Measurements from ENCODE around the gene GGTA1. TPM values are rescaled to one million over a fixed set of nuclear protein-coding genes. Genes with fewer than 3 reads are reported as not detected.

The GGTA1 gene
- total and polyA plus RNA-seq, 2 of the 8 experiments (the other 6 are each of a cell fraction or from before 2014, with no cell fraction given): not detected

GRCh38 chr9:121542025-121542424 lies 42.4 kb upstream of the GGTA1 start:
- CTCF ChIA-PET (ENCODE audit: partially characterized antibody): interaction anchor here (1.0 to 4.4 kb wide), 12 partner anchors 8 to 448 kb away, joined by 3 to 23 read pairs (median 4); no protein-coding TSS in a partner anchor

More at GRCh38 chr9:121542025-121542424, 42.4 kb upstream of the GGTA1 start:
- Histone ChIP-seq H3K23me2 (ENCODE audit: low read depth, low read length) (no peaks in the 10 kb centered on the region), H4K91ac (replicated peaks; ENCODE audit: insufficient read length, low read length) (no peak overlapping the region), H3K9me3 (ENCODE audit: insufficient read depth in 2 of 2, low read depth in 1 of 2, low read length in 1 of 2) (no peaks in the 10 kb centered on the region), H2AK5ac (ENCODE audit: low read depth, low read length) (no peak overlapping the region), H2BK120ac (replicated peaks; ENCODE audit: low read depth, low read length) (no peak overlapping the region), H2BK20ac (ENCODE audit: low read length) (no peak overlapping the region), H3K27me3 (replicated peaks in 1 of 4; ENCODE audit: control insufficient read depth in 3 of 4, extremely low read depth in 1 of 4, insufficient read depth in 3 of 4, low read length in 3 of 4) (peaks cover 0 to 6% (median 4%) of the 10 kb centered on the region in 4 experiments; a peak in 3 of 7 replicates), H3K56ac (replicated peaks; ENCODE audit: insufficient read length, low read depth, low read length) (no peak overlapping the region), H3K18ac (ENCODE audit: extremely low read depth, low read length) (no peak overlapping the region), H2BK5ac (ENCODE audit: low read depth, low read length) (no peak overlapping the region), H3K23ac (ENCODE audit: insufficient read length) (no peak overlapping the region), H2BK15ac (ENCODE audit: low read length) (no peak overlapping the region), H3K79me1 (ENCODE audit: low read depth, low read length) (no peaks in the 10 kb centered on the region), H2BK12ac (ENCODE audit: low read depth, low read length) (no peak overlapping the region), H4K8ac (ENCODE audit: extremely low read depth, insufficient read depth, low read length) (no peak overlapping the region), H3K79me2 (ENCODE audit: control insufficient read depth in 1 of 2, insufficient read depth in 2 of 2, low read length in 2 of 2) (no peaks in the 10 kb centered on the region), H4K20me1 (replicated peaks in 1 of 2; ENCODE audit: control insufficient read depth in 1 of 2, insufficient read depth in 2 of 2, low read length in 2 of 2) (peaks cover 0 to 4% of the 10 kb centered on the region in 2 experiments), H3K4ac (replicated peaks; ENCODE audit: insufficient read length, low read depth, low read length) (no peak overlapping the region), H2AFZ (ENCODE audit: low read length) (no peak overlapping the region), H3K9ac (replicated peaks in 1 of 4; ENCODE audit: extremely low read depth in 1 of 4, low read depth in 3 of 4, low read length in 3 of 4) (no peak overlapping the region), H3K27ac (ENCODE audit: low read depth, low read length) (no peak overlapping the region), H3K14ac (ENCODE audit: insufficient read length) (no peak overlapping the region), H3K4me1 (replicated peaks in 1 of 4; ENCODE audit: control insufficient read depth in 3 of 4, insufficient read depth in 4 of 4, low read length in 3 of 4) (peaks cover 0 to 5% (median under 1%) of the 10 kb centered on the region in 4 experiments; a peak in 2 of 7 replicates), H3K4me3 (ENCODE audit: extremely low read depth in 1 of 4, insufficient read depth in 2 of 4, low read depth in 3 of 4, low read length in 4 of 4) (no peak overlapping the region), H3K36me3 (ENCODE audit: control insufficient read depth in 2 of 4, insufficient read depth in 4 of 4, low read length in 3 of 4) (no peaks in the 10 kb centered on the region), H3K4me2 (ENCODE audit: insufficient read depth in 1 of 2, low read depth in 2 of 2, low read length in 2 of 2) (no peak overlapping the region), H4K5ac (ENCODE audit: insufficient read length, low read depth, low read length) (no peak overlapping the region)
- DNase-seq (ENCODE audit: low read depth in 1 of 2, low spot score in 2 of 2): no peak
- FAIRE-seq: no peak
- WGBS, 2 experiments (ENCODE audit: extremely low coverage in 1 of 2, insufficient coverage in 1 of 2, insufficient read length in 1 of 2, insufficient replicate concordance in 2 of 2, low coverage in 1 of 2, low lambda C conversion rate in 2 of 2, missing lambda C conversion rate in 1 of 2): 78% methylated on average over 4 of the region's 4 CpGs; no CpG with 5 or more reads in 1 of the 2 experiments
- POLR2A ChIA-PET (ENCODE audit: partially characterized antibody): no interaction called here
- TF ChIP-seq ZNF274 (IDR thresholded peaks at IDR 0.05; ENCODE audit: borderline replicate concordance, extremely low read depth, low read length): no peak

Data from H1 (cell line).